HG03064 (cell line): ENCODE measurements around the gene MMP19.
"Not testable (repeated sequence)": the region's sequence is repeated elsewhere in the genome, so short reads cannot be mapped to it uniquely, and the experiment has no call there.

Experiments used
- ATAC-seq: cut with Tn5 transposase; IDR thresholded peaks from one replicate; pipeline ENCODE4 v1.9.1; 2021; ENCODE audit warnings: low read depth; ENCODE audit not compliant: unreplicated experiment

Gene MMP19

GRCh38 chr12:55842681-55843429 lies at the start of gene MMP19:
TSS of gene MMP19 (minus strand) at chr12:55842936. CDS start at chr12:55842830, 106 bp downstream.
- ATAC-seq, result no peak

- ATAC-seq, result no peak
Observed at GRCh38 chr12:55891310-55891709, 48.6 kb upstream of the MMP19 start.

- no peak for ATAC-seq
Observed at GRCh38 chr12:55885113-55885512, 42.4 kb upstream of the MMP19 start.

GRCh38 chr12:55877824-55878223 lies 35.1 kb upstream of the MMP19 start:
- no peak for ATAC-seq

- no peak for ATAC-seq
Observed at GRCh38 chr12:55875704-55876467, 33.1 kb upstream of the MMP19 start.

GRCh38 chr12:55874443-55874842 lies 31.7 kb upstream of the MMP19 start:
- ATAC-seq, result no peak

GRCh38 chr12:55866454-55867004 lies 23.8 kb upstream of the MMP19 start:
- ATAC-seq, result not testable (repeated sequence)

GRCh38 chr12:55865327-55865726 lies 22.6 kb upstream of the MMP19 start:
- no peak for ATAC-seq

- not testable (repeated sequence) for ATAC-seq
Observed at GRCh38 chr12:55862931-55863330, 20.2 kb upstream of the MMP19 start.

GRCh38 chr12:55862286-55862685 lies 19.6 kb upstream of the MMP19 start:
- ATAC-seq, result no peak

- no peak for ATAC-seq
Observed at GRCh38 chr12:55861871-55862270, 19.1 kb upstream of the MMP19 start.

GRCh38 chr12:55861396-55861795 lies 18.7 kb upstream of the MMP19 start:
- no peak for ATAC-seq

- no peak for ATAC-seq
Observed at GRCh38 chr12:55852740-55853139, 10.0 kb upstream of the MMP19 start.

- ATAC-seq, result no peak
Observed at GRCh38 chr12:55850893-55851292, 8.2 kb upstream of the MMP19 start.

- no peak for ATAC-seq
Observed at GRCh38 chr12:55850401-55850800, 7.7 kb upstream of the MMP19 start.

GRCh38 chr12:55849616-55850343 lies 7.0 kb upstream of the MMP19 start:
- ATAC-seq, result no peak

GRCh38 chr12:55847603-55848291 lies 5.0 kb upstream of the MMP19 start:
- no peak for ATAC-seq

- no peak for ATAC-seq
Observed at GRCh38 chr12:55847033-55847432, 4.3 kb upstream of the MMP19 start.

- ATAC-seq, result no peak
Observed at GRCh38 chr12:55845785-55846496, 3.2 kb upstream of the MMP19 start.

- no peak for ATAC-seq
Observed at GRCh38 chr12:55845361-55845760, 2.6 kb upstream of the MMP19 start.
